Measurements from ENCODE around the gene PIGR.

DNA sequence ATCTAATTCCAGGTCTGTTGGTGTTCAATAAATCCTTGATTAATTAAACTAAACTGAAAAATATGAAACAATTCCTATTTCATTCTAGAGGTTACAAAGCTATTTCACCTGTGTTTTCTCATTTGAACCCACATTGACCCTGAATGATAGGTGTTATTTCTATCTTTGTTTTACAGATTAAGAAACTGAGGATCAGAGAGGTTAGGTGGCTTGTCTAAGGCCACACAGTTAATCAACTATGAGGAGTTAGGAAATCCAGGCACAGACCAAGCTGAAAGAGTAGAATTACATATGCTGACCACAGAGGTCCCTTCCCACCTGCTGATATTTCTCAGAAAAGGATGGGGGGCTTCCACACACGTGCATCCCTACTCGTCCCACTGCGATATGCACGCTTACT is 487 bp downstream of the PIGR start:
- TF ChIP-seq POLR2A (IDR thresholded peaks at IDR 0.05; ENCODE audit: borderline replicate concordance, extremely low read depth, insufficient read depth, insufficient read length), result no peak
- TF ChIP-seq, protein P1, sequence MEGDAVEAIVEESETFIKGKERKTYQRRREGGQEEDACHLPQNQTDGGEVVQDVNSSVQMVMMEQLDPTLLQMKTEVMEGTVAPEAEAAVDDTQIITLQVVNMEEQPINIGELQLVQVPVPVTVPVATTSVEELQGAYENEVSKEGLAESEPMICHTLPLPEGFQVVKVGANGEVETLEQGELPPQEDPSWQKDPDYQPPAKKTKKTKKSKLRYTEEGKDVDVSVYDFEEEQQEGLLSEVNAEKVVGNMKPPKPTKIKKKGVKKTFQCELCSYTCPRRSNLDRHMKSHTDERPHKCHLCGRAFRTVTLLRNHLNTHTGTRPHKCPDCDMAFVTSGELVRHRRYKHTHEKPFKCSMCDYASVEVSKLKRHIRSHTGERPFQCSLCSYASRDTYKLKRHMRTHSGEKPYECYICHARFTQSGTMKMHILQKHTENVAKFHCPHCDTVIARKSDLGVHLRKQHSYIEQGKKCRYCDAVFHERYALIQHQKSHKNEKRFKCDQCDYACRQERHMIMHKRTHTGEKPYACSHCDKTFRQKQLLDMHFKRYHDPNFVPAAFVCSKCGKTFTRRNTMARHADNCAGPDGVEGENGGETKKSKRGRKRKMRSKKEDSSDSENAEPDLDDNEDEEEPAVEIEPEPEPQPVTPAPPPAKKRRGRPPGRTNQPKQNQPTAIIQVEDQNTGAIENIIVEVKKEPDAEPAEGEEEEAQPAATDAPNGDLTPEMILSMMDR (IDR thresholded peaks at IDR 0.05 in 2 of 3, conservative IDR thresholded peaks at IDR 0.05 in 1 of 3; ENCODE audit: borderline replicate concordance in 1 of 3, insufficient read depth in 1 of 3, low read depth in 2 of 3, low read length in 2 of 3), result no peak
- TF ChIP-seq ZNF274 (IDR thresholded peaks at IDR 0.05; ENCODE audit: low read depth, low read length), result no peak
- TF ChIP-seq, protein P2, sequence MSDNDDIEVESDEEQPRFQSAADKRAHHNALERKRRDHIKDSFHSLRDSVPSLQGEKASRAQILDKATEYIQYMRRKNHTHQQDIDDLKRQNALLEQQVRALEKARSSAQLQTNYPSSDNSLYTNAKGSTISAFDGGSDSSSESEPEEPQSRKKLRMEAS (IDR thresholded peaks at IDR 0.05), result no peak
- no peak for TF ChIP-seq ELF1 (IDR thresholded peaks at IDR 0.05; ENCODE audit: borderline replicate concordance, low read depth)
- TF ChIP-seq, protein P3, sequence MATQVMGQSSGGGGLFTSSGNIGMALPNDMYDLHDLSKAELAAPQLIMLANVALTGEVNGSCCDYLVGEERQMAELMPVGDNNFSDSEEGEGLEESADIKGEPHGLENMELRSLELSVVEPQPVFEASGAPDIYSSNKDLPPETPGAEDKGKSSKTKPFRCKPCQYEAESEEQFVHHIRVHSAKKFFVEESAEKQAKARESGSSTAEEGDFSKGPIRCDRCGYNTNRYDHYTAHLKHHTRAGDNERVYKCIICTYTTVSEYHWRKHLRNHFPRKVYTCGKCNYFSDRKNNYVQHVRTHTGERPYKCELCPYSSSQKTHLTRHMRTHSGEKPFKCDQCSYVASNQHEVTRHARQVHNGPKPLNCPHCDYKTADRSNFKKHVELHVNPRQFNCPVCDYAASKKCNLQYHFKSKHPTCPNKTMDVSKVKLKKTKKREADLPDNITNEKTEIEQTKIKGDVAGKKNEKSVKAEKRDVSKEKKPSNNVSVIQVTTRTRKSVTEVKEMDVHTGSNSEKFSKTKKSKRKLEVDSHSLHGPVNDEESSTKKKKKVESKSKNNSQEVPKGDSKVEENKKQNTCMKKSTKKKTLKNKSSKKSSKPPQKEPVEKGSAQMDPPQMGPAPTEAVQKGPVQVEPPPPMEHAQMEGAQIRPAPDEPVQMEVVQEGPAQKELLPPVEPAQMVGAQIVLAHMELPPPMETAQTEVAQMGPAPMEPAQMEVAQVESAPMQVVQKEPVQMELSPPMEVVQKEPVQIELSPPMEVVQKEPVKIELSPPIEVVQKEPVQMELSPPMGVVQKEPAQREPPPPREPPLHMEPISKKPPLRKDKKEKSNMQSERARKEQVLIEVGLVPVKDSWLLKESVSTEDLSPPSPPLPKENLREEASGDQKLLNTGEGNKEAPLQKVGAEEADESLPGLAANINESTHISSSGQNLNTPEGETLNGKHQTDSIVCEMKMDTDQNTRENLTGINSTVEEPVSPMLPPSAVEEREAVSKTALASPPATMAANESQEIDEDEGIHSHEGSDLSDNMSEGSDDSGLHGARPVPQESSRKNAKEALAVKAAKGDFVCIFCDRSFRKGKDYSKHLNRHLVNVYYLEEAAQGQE (IDR thresholded peaks at IDR 0.05; ENCODE audit: low read depth), result no peak
- no peak for TF ChIP-seq EGR1 (IDR thresholded peaks at IDR 0.05; ENCODE audit: low read depth)
- TF ChIP-seq EZH2 (IDR thresholded peaks at IDR 0.05), result no peak
- TF ChIP-seq SRF (IDR thresholded peaks at IDR 0.05; ENCODE audit: low read depth), result no peak
- TF ChIP-seq TCF7L2 (IDR thresholded peaks at IDR 0.05; ENCODE audit: borderline replicate concordance, extremely low read depth, insufficient read depth, insufficient read length), result no peak

Measured in HCT116 (cell line).